Left cardiac atrium (tissue), 4 donors: ENCODE data around the gene CTRB2. TPM values are rescaled to one million over a fixed set of nuclear protein-coding genes. Genes with fewer than 3 reads are reported as not detected.

Source experiments
- ATAC-seq, 2 donors: fragments of 200-7000 bp; cut with Tn5 transposase; one replicate each; pipeline ENCODE4 v1.9.1; 2020; ENCODE audit warnings: mild to moderate bottlenecking in 2 of 2, moderate library complexity in 2 of 2
- DNase-seq: peaks from one replicate; pipeline ENCODE4 v3.0.0-alpha.2; 2020
- intact Hi-C, 2 donors: fragments of 100-400 bp; cut with DNase I; formaldehyde crosslinking; loops; one replicate each; pipeline versions ENCODE4 v1.14.1 to v1.15.1; 2022 to 2023
- total RNA-seq, 2 donors: library from RNA; stranded (reverse); fragmentation: NEBNext Ultra II Directional; extraction: Animal tissue kit (Norgen Biotek cat#: 25700); gene quantifications; one replicate each; pipeline ENCODE4 v1.2.1, GENCODE V29; 2021
- donor health status: DM: no; HTN: yes; CAD: no.
- donor health status: DM: no; HTN: yes; CAD: no; lungs with severe emphysema.
- donor health status: DM: yes; HTN: yes; CAD: no.
- donor health status: Dilated cardiomyopathy.

Gene CTRB2
- total RNA-seq, 2 donors from 2014 or later, result not detected

GRCh38 chr16:75195811-75196790 is 10.9 kb downstream of the CTRB2 start:
- no peak for ATAC-seq
- intact Hi-C loops, result loop anchor here in 1 of 2 donors (5.0 kb wide), 1 partner anchor 191 kb away; no protein-coding TSS in a partner anchor
- DNase-seq, result no peak

GRCh38 chr16:75193730-75194444 is 13.1 kb downstream of the CTRB2 start:
- intact Hi-C loops, result no loop called here
- ATAC-seq (no peak), DNase-seq (no peak)

GRCh38 chr16:75193265-75193650 is 13.7 kb downstream of the CTRB2 start:
- ATAC-seq, result no peak
- intact Hi-C loops, result no loop called here
- DNase-seq, result no peak

GRCh38 chr16:75192606-75193264 is 14.2 kb downstream of the CTRB2 start:
- intact Hi-C loops, result no loop called here
- no peak for ATAC-seq
- DNase-seq, result no peak

- DNase-seq (no peak), ATAC-seq (no peak)
- intact Hi-C loops, result no loop called here
Observed at GRCh38 chr16:75189638-75190245, 17.2 kb downstream of the CTRB2 start.

- intact Hi-C loops, result no loop called here
- no peak for ATAC-seq
Observed at GRCh38 chr16:75188832-75189477, 18.0 kb downstream of the CTRB2 start.

GRCh38 chr16:75181630-75182029 is 25.3 kb downstream of the CTRB2 start:
- intact Hi-C loops, result no loop called here
- ATAC-seq (no peak), DNase-seq (no peak)

More at GRCh38 chr16:75188832-75189477, 18.0 kb downstream of the CTRB2 start:
- DNase-seq, result no peak

GRCh38 chr16:75179208-75179607 is 27.8 kb downstream of the CTRB2 start:
- intact Hi-C loops, result no loop called here
- ATAC-seq (no peak), DNase-seq (no peak)

GRCh38 chr16:75176926-75177325 is 30.0 kb downstream of the CTRB2 start:
- ATAC-seq (no peak), DNase-seq (no peak)
- intact Hi-C loops, result no loop called here

GRCh38 chr16:75175074-75175473 is 31.9 kb downstream of the CTRB2 start:
- intact Hi-C loops, result no loop called here
- ATAC-seq (no peak), DNase-seq (no peak)

- intact Hi-C loops, result no loop called here
- ATAC-seq (no peak), DNase-seq (no peak)
Observed at GRCh38 chr16:75172578-75172977, 34.4 kb downstream of the CTRB2 start.

GRCh38 chr16:75169899-75170405 is 37.0 kb downstream of the CTRB2 start:
- no peak for ATAC-seq
- intact Hi-C loops, result no loop called here

GRCh38 chr16:75160386-75160785 is 46.6 kb downstream of the CTRB2 start:
- intact Hi-C loops, result no loop called here
- no peak for ATAC-seq
- DNase-seq, result no peak

More at GRCh38 chr16:75169899-75170405, 37.0 kb downstream of the CTRB2 start:
- no peak for DNase-seq

Other genes with a start within 250 kb of the CTRB2 start
- 10 to 100 TPM; 35.7 to 42.9 TPM for gene WDR59, start 222.0 kb downstream of the CTRB2 start, total RNA-seq
- gene ZNRF1, start 208.1 kb downstream of the CTRB2 start, total RNA-seq, result 10 to 100 TPM; 16.7 to 17.5 TPM
- gene LDHD, start 90.4 kb downstream of the CTRB2 start, total RNA-seq, result 10 to 100 TPM; 26.6 to 28.5 TPM
- 1 to 10 TPM; 5.9 to 6.8 TPM for gene ZFP1, start 58.6 kb downstream of the CTRB2 start, total RNA-seq
- gene CTRB1, start 11.8 kb upstream of the CTRB2 start, total RNA-seq, result 1 to 10 TPM in 1 of 2 donors, under 1 TPM in 1; 0.39 to 1.4 TPM
- gene BCAR1, start 44.5 kb upstream of the CTRB2 start, total RNA-seq, result 10 to 100 TPM; 46.5 to 65.9 TPM
- 10 to 100 TPM; 31.3 to 32.7 TPM for gene CFDP1, start 226.3 kb upstream of the CTRB2 start, total RNA-seq